Ecto neural progenitor cell (in vitro differentiated cells): Measurements from ENCODE around the gene TFAP2E.
A peak's percentile ranks its signal among the peaks of the same experiment; 100 is the strongest.
"Not testable (repeated sequence)": the region's sequence is repeated elsewhere in the genome, so short reads cannot be mapped to it uniquely, and the experiment has no call there.

Experiments
- DNase-seq: peaks from one replicate; pipeline ENCODE4 v3.0.0-alpha.2; 2018; ENCODE audit warnings: low spot score

TFAP2E gene

DNA sequence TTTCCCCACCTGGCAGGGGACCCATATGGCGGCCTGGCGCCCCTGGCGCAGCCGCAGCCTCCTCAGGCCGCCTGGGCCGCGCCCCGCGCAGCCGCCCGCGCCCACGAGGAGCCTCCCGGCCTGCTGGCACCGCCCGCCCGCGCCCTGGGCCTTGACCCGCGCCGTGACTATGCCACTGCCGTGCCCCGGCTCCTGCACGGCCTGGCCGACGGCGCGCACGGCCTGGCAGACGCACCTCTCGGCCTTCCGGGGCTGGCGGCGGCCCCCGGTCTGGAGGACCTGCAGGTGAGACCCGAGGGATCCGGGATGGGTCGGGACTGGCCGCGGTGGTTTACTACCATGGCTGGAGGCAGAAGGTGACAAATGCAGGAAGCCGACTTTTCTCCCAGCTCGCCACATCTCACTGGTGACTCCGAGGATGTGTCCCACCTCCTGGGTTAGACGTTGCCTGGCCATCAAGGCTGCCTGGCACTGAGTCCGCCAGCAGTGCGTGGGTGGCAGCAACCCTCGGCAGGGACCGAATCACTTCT lies 1.1 kb downstream of the TFAP2E start:
- DNase-seq, result no peak

DNA sequence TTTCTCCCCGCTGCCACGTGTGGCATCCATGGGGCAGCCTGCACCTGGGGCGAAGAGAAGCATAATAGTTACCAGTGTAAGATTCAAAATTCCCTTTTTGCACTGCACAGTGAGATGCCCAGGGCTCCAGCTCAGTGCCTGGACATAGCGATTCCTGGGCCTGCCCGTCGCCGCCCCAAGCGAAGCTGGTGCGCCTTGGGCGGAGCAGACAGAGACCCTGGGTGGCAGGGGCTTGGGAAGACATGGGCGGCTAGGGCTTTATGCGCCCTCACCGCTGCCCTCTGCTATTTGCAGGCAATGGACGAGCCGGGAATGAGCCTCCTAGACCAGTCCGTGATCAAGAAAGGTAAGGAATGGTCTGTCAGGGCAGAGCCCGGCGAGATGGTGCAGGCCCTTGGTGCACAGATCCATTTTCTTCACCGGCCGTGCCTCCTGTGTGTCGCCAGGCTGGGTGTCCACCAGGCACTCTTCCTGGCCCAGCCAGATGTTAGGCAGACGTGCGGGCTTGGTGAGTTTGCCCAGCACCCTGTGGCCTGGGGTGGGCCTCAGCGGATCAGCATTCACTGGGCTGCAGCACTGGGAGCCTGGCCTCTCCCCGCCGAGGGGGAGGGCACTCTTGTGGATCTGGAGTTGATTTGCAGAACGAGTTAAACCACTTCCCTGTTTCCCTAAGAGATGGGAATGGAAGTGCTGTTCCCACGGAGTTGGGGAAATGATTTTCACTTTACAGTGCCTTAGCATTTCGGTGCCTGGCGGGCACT lies 1.7 kb downstream of the TFAP2E start:
- DNase-seq, result no peak

DNA sequence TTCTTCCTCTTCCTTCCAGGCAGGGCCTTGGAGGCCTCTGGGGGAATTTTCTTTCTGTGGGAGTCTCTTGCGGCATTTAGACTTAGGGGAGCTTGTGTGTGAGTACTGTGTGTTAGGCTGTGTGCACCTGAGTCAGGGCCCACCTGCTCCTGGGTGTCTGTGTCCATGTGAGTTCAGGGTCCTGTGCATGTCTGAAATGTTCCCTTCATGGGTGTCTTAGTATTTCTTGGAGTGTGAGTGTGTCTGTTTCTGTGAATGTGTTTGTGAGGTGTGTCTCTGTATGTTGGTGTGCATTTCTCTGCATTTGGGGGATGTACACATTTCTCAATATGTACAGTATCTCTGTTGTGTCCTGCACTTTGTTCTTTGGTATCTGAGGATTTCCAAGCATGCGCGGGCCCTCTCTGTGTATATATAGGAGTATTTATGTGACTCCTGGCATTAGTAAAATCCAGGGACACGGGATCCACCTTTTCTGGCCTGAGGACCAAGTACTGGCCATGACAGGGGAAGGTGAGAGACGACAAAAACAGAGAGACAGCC lies 2.4 kb downstream of the TFAP2E start:
- DNase-seq, result no peak

- DNase-seq, result no peak
These were observed 3.1 kb downstream of the TFAP2E start for GRCh38 chr1:35576061-35576765.

GRCh38 chr1:35576766-35577070 lies 3.6 kb downstream of the TFAP2E start:
- DNase-seq, result not testable (repeated sequence)

DNA sequence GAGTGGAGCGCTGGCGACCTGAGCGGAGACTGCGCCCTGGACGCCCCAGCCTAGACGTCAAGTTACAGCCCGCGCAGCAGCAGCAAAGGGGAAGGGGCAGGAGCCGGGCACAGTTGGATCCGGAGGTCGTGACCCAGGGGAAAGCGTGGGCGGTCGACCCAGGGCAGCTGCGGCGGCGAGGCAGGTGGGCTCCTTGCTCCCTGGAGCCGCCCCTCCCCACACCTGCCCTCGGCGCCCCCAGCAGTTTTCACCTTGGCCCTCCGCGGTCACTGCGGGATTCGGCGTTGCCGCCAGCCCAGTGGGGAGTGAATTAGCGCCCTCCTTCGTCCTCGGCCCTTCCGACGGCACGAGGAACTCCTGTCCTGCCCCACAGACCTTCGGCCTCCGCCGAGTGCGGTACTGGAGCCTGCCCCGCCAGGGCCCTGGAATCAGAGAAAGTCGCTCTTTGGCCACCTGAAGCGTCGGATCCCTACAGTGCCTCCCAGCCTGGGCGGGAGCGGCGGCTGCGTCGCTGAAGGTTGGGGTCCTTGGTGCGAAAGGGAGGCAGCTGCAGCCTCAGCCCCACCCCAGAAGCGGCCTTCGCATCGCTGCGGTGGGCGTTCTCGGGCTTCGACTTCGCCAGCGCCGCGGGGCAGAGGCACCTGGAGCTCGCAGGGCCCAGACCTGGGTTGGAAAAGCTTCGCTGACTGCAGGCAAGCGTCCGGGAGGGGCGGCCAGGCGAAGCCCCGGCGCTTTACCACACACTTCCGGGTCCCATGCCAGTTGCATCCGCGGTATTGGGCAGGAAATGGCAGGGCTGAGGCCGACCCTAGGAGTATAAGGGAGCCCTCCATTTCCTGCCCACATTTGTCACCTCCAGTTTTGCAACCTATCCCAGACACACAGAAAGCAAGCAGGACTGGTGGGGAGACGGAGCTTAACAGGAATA lies 4.2 kb downstream of the TFAP2E start:
- peak; percentile 65 for DNase-seq

GRCh38 chr1:35580949-35581388 lies 7.9 kb downstream of the TFAP2E start:
- DNase-seq, result no peak

GRCh38 chr1:35581621-35582020 lies 8.5 kb downstream of the TFAP2E start:
- not testable (repeated sequence) for DNase-seq

DNA sequence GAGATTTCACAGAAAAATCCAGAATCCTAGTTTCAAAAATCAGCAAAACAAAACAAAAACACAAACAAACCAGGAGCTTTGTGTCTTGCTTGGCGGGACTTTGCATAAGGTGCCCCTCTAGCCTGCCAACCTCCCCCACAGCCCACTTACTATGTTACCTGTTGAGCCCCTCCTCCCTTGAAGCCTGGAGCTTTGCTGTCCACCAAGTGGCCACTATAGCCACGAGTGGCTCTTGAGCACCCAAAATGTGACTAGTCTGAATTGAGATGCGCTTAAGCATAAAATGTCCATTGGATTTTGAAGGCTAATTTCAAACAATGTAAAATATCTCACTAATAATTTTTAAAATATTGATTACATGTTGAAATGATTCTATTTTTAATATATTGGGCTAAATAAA lies 12.2 kb downstream of the TFAP2E start:
- no peak for DNase-seq

DNA sequence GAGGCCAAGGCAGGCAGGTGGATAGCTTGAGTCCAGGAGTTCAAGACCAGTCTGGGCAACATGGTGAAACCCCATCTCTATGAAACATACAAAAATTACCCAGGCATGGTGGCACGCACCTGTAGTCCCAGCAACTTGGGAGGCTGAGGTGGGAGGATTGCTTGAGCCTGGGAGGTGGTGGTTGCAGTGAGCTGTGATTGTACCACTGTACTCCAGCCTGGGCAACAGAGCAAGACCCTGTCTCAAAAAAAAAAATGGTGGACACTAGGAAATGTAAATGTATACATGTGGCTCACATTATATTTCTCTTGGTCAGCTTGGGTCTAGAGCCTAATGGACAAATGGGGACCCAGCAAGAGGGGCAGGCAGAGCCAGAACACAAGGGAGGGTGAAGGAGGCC lies 12.7 kb downstream of the TFAP2E start:
- DNase-seq, result not testable (repeated sequence)

DNA sequence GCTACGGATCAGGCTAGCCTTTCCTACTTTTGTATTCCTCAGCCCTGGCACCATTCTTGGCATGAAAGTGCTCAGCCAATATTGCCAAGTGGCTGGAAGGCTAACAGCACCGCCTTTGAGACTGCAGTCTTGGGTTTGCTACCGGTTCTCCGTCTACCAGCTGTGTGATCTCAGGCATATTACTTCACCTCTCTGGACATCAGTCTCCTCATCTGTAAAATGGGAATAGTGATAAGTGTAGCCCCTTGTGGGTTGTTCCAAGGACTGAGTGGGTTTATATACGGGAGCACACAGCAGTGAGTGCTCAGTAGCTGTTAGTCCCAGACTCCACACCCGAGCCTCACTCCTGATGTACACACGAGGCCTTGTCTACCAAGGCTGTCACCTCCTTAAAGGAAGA lies 13.7 kb downstream of the TFAP2E start:
- no peak for DNase-seq

DNA sequence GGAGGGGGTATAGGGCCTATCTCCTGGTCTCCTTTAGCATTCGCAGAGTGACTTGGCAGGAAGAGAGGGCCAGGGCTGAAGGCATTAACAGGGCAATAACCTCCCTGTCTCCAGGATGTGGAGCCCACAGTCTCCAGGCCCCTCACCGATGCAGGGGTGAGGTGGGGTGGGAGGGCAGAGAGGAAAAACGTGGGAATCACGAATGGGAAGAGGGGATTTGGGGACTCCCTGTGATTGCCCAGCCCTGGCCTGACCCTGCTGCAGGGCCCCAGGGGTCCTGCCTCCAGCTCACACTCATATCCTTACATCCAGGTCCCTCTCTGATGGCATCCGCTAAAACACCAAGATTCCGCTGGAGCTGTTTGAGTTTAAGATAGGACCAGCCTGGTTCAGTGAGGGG lies 14.6 kb downstream of the TFAP2E start:
- no peak for DNase-seq

DNA sequence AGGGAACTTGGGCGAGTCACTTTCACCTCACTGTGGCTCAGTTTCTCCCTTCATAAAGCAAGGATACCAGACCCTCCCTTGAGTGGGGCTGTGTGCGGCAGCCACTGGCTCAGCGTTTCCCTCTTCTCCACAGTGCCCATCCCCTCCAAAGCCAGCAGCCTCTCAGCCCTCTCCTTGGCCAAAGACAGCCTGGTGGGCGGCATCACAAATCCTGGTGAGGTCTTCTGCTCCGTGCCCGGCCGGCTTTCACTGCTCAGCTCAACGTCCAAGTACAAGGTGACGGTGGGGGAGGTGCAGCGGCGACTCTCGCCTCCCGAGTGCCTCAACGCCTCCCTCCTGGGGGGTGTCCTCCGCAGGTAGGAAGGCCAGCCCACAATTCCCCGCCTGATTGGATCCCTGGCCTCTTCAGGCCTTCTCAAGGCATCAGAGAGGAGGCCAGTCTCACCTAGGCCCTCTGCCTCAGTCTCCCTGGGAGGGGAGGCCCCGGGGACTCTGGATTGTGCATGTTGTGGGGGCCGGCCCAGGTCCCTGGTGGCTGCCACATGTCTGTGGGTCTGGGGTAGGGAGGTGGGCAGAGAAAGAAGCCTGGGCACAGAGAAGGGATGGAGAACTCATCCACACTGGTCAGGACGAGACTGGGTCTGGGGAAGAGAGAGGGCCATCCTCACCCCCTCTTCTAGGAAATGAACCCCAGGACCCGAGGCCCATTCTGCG lies 15.2 kb downstream of the TFAP2E start:
- DNase-seq, result no peak

DNA sequence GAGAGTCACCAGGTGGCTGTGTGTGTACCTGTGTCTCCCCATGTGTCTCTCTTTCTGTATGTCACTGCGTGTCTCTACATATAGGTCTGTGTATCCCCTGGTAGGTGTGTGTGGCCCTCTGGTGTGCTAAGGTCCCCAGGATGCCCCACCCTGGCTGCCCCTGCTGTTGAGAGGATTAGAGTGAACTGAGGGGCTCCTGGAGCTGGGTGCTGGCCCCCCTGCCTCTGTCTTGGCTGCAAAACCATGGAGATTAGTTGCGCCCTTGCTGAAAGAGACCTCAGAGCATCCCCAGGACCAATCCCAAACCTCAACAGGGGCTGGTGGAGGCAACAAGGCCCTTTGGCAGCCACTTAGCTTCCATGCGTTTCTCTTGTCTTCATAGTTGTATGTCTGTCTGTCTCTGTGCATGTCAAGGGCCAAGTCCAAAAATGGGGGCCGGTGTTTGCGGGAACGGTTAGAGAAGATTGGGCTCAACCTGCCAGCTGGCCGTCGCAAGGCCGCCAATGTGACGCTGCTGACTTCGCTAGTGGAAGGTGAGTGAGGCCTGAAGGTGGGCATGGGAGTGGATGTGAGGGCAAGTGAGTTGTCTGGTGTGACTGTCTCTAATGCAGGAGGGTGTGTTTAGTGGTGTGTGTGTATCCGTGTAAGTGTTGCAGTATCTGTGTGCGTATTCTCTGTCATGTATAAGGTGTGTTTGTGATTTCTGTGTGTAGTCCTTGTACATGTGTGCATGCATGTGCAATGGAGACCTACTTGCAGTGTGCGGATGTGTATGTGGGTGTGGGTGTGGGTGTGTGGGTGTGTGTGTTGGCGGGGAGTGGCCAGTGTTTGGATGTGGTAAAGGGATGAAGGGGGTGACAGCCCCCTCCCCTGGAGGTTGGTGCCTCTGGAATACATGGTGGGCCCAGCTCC lies 16.7 kb downstream of the TFAP2E start:
- no peak for DNase-seq

DNA sequence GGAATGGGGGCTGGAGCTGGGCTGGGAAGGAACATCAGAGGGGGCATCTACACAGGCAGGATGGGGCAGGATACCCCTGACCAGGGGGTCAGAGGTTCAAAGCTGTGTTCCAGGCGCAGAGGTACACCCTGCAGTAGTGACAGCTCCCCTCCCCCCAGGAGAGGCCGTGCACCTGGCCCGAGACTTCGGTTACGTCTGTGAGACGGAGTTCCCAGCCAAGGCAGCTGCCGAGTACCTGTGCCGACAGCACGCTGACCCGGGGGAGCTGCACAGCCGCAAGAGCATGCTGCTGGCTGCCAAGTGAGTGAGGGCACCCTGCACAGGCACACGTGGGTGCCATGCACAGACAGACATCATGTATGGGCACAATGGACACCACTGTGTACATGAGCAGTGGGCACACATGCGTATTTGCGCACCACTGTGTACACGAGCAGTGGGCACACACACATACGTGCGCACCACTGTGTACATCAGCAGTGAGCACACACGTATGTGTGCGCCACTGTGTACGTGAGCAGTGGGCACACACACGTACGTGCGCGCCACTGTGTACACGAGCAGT lies 17.4 kb downstream of the TFAP2E start:
- DNase-seq, result no peak

DNA sequence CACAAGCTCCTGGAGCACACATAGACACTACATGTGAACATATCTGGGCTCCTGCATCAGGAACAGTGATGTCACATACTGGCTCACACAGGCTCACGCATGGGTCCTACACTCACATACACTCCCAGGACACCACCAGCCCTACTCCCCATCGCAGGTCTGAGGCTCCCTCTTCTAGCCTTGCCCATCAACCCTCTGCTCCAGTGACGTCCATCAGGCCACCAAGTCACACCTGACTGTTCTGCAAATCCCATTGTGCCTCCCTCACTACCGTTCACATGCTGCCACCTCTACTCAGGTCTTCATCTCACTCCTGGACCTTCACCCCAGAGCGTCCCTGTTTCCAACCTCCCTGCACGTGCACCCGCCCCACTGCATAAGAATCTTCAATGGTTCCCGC lies 18.1 kb downstream of the TFAP2E start:
- DNase-seq, result no peak

- no peak for DNase-seq
These were observed 20.1 kb downstream of the TFAP2E start for GRCh38 chr1:35592991-35593769.

GRCh38 chr1:35594005-35594760 lies 21.1 kb downstream of the TFAP2E start:
- DNase-seq, result no peak

- no peak for DNase-seq
These were observed 22.6 kb downstream of the TFAP2E start for GRCh38 chr1:35595684-35596083.
